Uterus (tissue), 2 donors: ENCODE data around the gene NT5C1A.

Experiments used
- CTCF ChIP-seq, 4 experiments: fragments of 200-600 bp in 2 of 4; fragments of 450-650 bp in 2 of 4; sonication (generic) in 2 of 4; IDR thresholded peaks; one replicate each; pipeline ENCODE4 v1.5.1; 2016 to 2019; ENCODE audit warnings: antibody characterized with exemption in 4 of 4, mild to moderate bottlenecking in 2 of 4, moderate library complexity in 1 of 4
- POLR2A ChIP-seq, 2 donors: fragments of 450-650 bp; IDR thresholded peaks; one replicate each; pipeline ENCODE4 v1.6.1; 2016; ENCODE audit warnings: antibody characterized with exemption in 2 of 2, mild to moderate bottlenecking in 1 of 2, moderate library complexity in 1 of 2

DNA sequence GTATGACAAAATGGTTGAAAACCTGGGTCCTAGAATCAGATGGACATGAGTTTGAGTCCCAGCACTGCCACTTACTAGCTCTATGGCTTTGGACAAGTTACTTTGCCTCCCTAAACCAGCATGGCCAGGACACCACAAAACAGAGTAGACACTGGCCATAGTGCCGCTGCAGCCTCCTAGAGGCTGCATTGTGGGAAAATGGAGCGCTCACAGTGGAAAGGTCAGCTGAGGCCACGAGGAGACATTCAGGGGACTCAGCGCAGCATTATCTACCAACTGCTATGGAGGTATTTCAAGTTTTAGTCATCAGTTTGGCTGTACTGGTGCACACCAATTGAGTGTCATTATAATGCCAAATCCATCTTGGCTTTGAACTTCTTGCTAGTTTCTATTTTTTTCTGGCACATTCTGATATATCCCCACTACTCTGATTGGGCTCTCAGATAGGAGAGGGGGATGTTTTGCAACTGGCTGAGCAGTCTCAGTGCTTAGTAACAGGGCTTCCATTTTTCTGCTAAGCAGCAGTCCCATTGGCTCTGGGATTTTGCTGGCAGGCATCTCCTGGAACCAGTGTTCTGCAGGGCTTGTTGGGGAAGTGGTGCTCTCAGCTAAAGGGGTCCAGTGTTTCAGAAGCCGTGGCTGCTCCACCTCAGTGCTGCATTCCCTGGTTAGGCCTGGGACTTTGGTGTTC lies 16.2 kb downstream of the NT5C1A start:
- TF ChIP-seq POLR2A (IDR thresholded peaks at IDR 0.05) (no peak), CTCF (IDR thresholded peaks at IDR 0.05) (no peak)
